Ovary (tissue), 3 donors: ENCODE data around the gene LAMC3.

Source experiments
- CTCF ChIP-seq, 3 donors: fragments of 450-650 bp in 2 of 3; fragments of 200-600 bp in 1 of 3; IDR thresholded peaks; one replicate each; pipeline versions ENCODE4 v1.5.1 to v1.8.0; 2016 to 2022; ENCODE audit warnings: antibody characterized with exemption in 3 of 3, mild to moderate bottlenecking in 1 of 3
- POLR2A ChIP-seq: fragments of 450-650 bp; IDR thresholded peaks from one replicate; pipeline ENCODE4 v1.6.1; 2017; ENCODE audit warnings: antibody characterized with exemption, mild to moderate bottlenecking, moderate library complexity
- donor health status: DM: no; HTN: no; CAD: no.

GRCh38 chr9:131029574-131029952, 20.6 kb downstream of the LAMC3 start:
- TF ChIP-seq CTCF (IDR thresholded peaks at IDR 0.05) (no peak), POLR2A (no peak)
